ENCODE data around the gene RNF157. TPM values are rescaled to one million over a fixed set of nuclear protein-coding genes. Genes with fewer than 3 reads are reported as not detected.
"Not testable (repeated sequence)": the region's sequence is repeated elsewhere in the genome, so short reads cannot be mapped to it uniquely, and the experiment has no call there.

The RNF157 gene
- polyA plus RNA-seq, 2 of the 4 experiments (the other 2 are of a cell fraction) = 7.2 to 8.5 TPM

DNA sequence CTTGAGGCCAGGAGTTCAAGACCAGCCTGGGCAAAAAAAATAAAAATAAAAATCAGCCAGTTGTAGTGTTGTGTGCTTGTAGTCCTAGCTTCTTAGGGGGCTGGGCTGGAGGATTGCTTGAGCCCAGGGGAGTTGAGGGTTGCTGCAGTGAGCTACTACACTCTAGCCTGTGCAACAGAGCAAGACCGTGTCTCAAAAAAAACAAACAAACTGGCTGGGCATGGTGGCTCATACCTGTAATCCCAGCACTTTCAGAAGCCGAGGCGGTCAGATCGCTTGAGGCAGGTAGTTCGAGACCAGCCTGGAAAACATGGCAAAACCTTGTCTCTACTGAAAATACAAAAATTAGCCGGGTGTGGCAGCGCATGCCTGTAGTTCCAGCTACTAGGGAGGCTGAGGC lies 19.9 kb upstream of the RNF157 start:
- Histone ChIP-seq H3K9me3 (no peaks in the 10 kb centered on the region), H3K27ac (peak overlapping the region in 1 of 2 experiments; percentile 5; a peak in 1 of 6 replicates), H3K4me3 (no peak overlapping the region), H3K4me2 (no peak overlapping the region), H3K4me1 (peaks cover 7% of the 10 kb centered on the region)
- POLR2A ChIA-PET = no interaction called here
- no peak for DNase-seq (ENCODE audit: low read depth in 1 of 2, low spot score in 1 of 2)
- ATAC-seq = no peak
- WGBS (ENCODE audit: missing lambda C conversion rate) = 87% methylated on average over 7 of the region's 7 CpGs
- CTCF ChIA-PET = interaction anchor here (0.8 to 7.8 kb wide), 9 partner anchors 11 to 138 kb away, joined by 3 to 101 read pairs (median 5); no protein-coding TSS in a partner anchor
- no peak for FAIRE-seq
- TF ChIP-seq, protein P1, sequence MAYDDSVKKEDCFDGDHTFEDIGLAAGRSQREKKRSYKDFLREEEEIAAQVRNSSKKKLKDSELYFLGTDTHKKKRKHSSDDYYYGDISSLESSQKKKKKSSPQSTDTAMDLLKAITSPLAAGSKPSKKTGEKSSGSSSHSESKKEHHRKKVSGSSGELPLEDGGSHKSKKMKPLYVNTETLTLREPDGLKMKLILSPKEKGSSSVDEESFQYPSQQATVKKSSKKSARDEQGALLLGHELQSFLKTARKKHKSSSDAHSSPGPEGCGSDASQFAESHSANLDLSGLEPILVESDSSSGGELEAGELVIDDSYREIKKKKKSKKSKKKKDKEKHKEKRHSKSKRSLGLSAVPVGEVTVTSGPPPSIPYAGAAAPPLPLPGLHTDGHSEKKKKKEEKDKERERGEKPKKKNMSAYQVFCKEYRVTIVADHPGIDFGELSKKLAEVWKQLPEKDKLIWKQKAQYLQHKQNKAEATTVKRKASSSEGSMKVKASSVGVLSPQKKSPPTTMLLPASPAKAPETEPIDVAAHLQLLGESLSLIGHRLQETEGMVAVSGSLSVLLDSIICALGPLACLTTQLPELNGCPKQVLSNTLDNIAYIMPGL (CRISPR knock-in tag; IDR thresholded peaks at IDR 0.05; ENCODE audit: borderline replicate concordance) = no peak
- TF ChIP-seq FOSB (CRISPR knock-in tag; IDR thresholded peaks at IDR 0.05) (no peak), ZNF302 (CRISPR knock-in tag; IDR thresholded peaks at IDR 0.05) (no peak), KDM1A (IDR thresholded peaks at IDR 0.05; ENCODE audit: low read depth) (no peak), SMC3 (IDR thresholded peaks at IDR 0.05) (no peak), NFE2L2 (conservative IDR thresholded peaks at IDR 0.05; ENCODE audit: low read length) (no peak), RAD21 (conservative IDR thresholded peaks at IDR 0.05 in 1 of 2, IDR thresholded peaks at IDR 0.05 in 1 of 2) (no peak), RCOR1 (IDR thresholded peaks at IDR 0.05; ENCODE audit: low read depth, low read length) (no peak)

DNA sequence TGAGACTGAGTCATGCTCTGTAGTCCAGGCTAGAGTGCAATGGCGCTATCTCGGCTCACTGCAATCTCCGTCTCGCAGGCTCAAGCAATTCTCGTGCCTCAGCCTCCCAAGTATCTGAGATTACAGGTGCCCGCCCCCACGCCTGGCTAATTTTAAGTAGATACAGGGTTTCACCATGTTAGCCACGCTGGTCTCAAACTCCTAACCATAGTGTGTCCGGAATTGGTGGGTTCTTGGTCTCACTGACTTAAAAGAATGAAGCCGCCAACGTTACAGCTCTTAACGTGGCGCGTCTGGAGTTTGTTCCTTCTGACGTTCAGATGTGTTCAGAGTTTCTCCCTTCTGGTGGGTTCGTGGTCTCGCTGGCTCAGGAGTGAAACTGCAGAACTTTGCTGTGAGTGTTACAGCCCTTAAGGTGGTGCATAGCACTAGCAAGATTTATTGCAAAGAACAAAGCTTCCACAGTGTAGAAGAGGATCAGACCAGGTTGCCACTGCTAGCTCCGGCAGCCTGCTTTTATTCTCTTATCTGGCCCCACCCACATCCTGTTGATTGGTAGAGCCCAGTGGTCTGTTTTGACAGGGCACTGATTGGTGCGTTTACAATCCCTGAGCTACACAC lies 16.2 kb upstream of the RNF157 start:
- FAIRE-seq; ATAC-seq; H3K27ac ChIP-seq; H3K4me2 ChIP-seq; POLR2A ChIA-PET; DNase-seq (ENCODE audit: low read depth in 1 of 2, low spot score in 1 of 2); H3K9me3 ChIP-seq; H3K4me3 ChIP-seq: not testable (repeated sequence)
- CTCF ChIA-PET = interaction anchor here (1.1 to 14.6 kb wide), 3 partner anchors 8 to 75 kb away, joined by 3 to 164 read pairs (median 6); partner anchors contain the start of gene UBALD2
- WGBS (ENCODE audit: missing lambda C conversion rate) = 83% methylated on average over 19 of the region's 19 CpGs
- peaks cover 16% of the 10 kb centered on the region for H3K4me1 ChIP-seq

DNA sequence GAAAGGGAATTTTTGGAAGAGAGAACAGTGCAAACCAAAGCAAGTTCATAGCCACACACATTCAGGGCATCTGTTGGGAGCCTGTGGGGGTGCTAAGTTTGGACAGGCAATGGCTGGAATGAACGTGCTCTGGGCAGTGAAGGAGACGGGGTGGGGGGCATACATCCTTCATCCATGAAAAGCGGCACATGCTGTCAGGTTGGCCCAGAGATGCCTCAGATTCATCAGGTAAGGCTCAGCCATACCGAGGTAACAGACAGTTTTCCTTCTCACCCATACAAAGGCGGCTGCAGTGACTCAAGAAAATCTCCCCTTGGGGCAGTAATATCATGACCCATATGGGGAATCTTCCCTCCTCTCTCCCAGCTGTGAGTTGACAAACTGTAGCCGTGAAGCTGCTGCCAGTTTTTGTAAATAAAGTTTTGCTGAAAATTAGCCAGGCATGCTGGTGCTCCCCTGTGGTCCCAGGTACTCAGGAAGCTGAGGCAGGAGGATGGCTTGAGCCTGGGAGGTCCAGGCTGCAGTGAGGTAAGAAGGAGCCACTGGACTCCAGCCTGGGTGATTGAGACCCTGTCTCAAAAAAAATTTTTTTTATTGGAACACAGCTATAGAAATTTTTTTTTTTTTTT lies 15.6 kb upstream of the RNF157 start:
- Histone ChIP-seq H3K4me2 (no peak overlapping the region), H3K4me1 (peaks cover 21% of the 10 kb centered on the region), H3K27ac (peak overlapping the region in 1 of 2 experiments; percentile 9; a peak in 1 of 6 replicates), H3K4me3 (no peak overlapping the region), H3K9me3 (no peaks in the 10 kb centered on the region)
- 54% methylated on average over 6 of the region's 6 CpGs for WGBS (ENCODE audit: missing lambda C conversion rate)
- FAIRE-seq = no peak
- no peak for ATAC-seq
- TF ChIP-seq CHD4 (IDR thresholded peaks at IDR 0.05; ENCODE audit: borderline replicate concordance) (no peak), FOSL2 (IDR thresholded peaks at IDR 0.05) (no peak), FOSL2 (CRISPR knock-in tag; IDR thresholded peaks at IDR 0.05) (no peak), HOXA7 (CRISPR knock-in tag; IDR thresholded peaks at IDR 0.05) (no peak), HOXB5 (CRISPR knock-in tag; IDR thresholded peaks at IDR 0.05) (no peak), GATA3 (IDR thresholded peaks at IDR 0.05; ENCODE audit: borderline replicate concordance) (no peak), NFE2L2 (conservative IDR thresholded peaks at IDR 0.05; ENCODE audit: low read length) (no peak)
- TF ChIP-seq, protein P2, sequence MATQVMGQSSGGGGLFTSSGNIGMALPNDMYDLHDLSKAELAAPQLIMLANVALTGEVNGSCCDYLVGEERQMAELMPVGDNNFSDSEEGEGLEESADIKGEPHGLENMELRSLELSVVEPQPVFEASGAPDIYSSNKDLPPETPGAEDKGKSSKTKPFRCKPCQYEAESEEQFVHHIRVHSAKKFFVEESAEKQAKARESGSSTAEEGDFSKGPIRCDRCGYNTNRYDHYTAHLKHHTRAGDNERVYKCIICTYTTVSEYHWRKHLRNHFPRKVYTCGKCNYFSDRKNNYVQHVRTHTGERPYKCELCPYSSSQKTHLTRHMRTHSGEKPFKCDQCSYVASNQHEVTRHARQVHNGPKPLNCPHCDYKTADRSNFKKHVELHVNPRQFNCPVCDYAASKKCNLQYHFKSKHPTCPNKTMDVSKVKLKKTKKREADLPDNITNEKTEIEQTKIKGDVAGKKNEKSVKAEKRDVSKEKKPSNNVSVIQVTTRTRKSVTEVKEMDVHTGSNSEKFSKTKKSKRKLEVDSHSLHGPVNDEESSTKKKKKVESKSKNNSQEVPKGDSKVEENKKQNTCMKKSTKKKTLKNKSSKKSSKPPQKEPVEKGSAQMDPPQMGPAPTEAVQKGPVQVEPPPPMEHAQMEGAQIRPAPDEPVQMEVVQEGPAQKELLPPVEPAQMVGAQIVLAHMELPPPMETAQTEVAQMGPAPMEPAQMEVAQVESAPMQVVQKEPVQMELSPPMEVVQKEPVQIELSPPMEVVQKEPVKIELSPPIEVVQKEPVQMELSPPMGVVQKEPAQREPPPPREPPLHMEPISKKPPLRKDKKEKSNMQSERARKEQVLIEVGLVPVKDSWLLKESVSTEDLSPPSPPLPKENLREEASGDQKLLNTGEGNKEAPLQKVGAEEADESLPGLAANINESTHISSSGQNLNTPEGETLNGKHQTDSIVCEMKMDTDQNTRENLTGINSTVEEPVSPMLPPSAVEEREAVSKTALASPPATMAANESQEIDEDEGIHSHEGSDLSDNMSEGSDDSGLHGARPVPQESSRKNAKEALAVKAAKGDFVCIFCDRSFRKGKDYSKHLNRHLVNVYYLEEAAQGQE (IDR thresholded peaks at IDR 0.05) = no peak
- TF ChIP-seq, protein P3, sequence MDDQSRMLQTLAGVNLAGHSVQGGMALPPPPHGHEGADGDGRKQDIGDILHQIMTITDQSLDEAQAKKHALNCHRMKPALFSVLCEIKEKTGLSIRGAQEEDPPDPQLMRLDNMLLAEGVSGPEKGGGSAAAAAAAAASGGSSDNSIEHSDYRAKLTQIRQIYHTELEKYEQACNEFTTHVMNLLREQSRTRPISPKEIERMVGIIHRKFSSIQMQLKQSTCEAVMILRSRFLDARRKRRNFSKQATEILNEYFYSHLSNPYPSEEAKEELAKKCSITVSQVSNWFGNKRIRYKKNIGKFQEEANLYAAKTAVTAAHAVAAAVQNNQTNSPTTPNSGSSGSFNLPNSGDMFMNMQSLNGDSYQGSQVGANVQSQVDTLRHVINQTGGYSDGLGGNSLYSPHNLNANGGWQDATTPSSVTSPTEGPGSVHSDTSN (IDR thresholded peaks at IDR 0.05) = no peak
- POLR2A ChIA-PET = no interaction called here
- CTCF ChIA-PET = interaction anchor here (1.1 to 14.6 kb wide), 5 partner anchors 9 to 135 kb away, joined by 3 to 164 read pairs (median 6); partner anchors contain the start of gene UBALD2
- no peak for DNase-seq (ENCODE audit: low read depth in 1 of 2, low spot score in 1 of 2)
